Keratinocyte (primary cell): ENCODE measurements around the gene GALNS. TPM values are rescaled to one million over a fixed set of nuclear protein-coding genes. Genes with fewer than 3 reads are reported as not detected.

Source experiments
- DNase-seq: peaks from one replicate; pipeline ENCODE4 v3.0.0-alpha.2; 2011; ENCODE audit warnings: low read depth, missing footprints, low spot score
- FAIRE-seq: peaks from 2 replicates; lab custom pipeline; 2011; peaks lifted over from hg19 to GRCh38; lab: Jason Lieb, UNC
- H2AFZ ChIP-seq: 2 replicates; pipeline ENCODE4 v1.6.0; 2012; ENCODE audit warnings: low read length, control low read depth, inconsistent platforms; ENCODE audit not compliant: control insufficient read depth
- H3K27ac ChIP-seq: 2 replicates; pipeline ENCODE4 v1.5.1; 2011; ENCODE audit warnings: low read length; ENCODE audit not compliant: control insufficient read depth, insufficient read depth
- H3K27me3 ChIP-seq: 3 replicates; pipeline ENCODE4 v1.6.0; 2011; ENCODE audit warnings: low read length; ENCODE audit not compliant: control insufficient read depth, insufficient read depth; ENCODE audit errors: extremely low read depth
- H3K36me3 ChIP-seq, 2 experiments: 2 replicates in 1 of 2; 3 replicates in 1 of 2; pipeline ENCODE4 v1.5.1; 2011; ENCODE audit warnings: low read length in 2 of 2, mild to moderate bottlenecking in 1 of 2; ENCODE audit not compliant: control insufficient read depth in 2 of 2, insufficient read depth in 2 of 2; ENCODE audit errors: extremely low read depth in 1 of 2
- H3K4me1 ChIP-seq: 3 replicates; pipeline ENCODE4 v1.5.1; 2011; ENCODE audit warnings: low read length; ENCODE audit not compliant: control insufficient read depth, insufficient read depth; ENCODE audit errors: extremely low read depth
- H3K4me2 ChIP-seq: 3 replicates; pipeline ENCODE4 v1.6.0; 2011; ENCODE audit warnings: low read depth, low read length; ENCODE audit not compliant: control insufficient read depth, insufficient read depth; ENCODE audit errors: extremely low read depth
- H3K4me3 ChIP-seq, 3 experiments: fragments of 200-600 bp in 1 of 3; sonication (generic) in 1 of 3; 2 replicates in 2 of 3; 3 replicates in 1 of 3; pipeline ENCODE4 v1.5.1; 2011 to 2016; ENCODE audit warnings: low read length in 3 of 3, mild to moderate bottlenecking in 3 of 3, control low read depth in 2 of 3, inconsistent platforms in 1 of 3, low read depth in 1 of 3, mixed read lengths in 1 of 3, mixed run types in 1 of 3, moderate library complexity in 1 of 3; ENCODE audit not compliant: control insufficient read depth in 2 of 3, insufficient read depth in 2 of 3; ENCODE audit errors: extremely low read depth in 1 of 3
- H3K79me2 ChIP-seq: 2 replicates; pipeline ENCODE4 v1.6.0; 2012; ENCODE audit warnings: low read length; ENCODE audit not compliant: control insufficient read depth, insufficient read depth
- H3K9ac ChIP-seq: 3 replicates; pipeline ENCODE4 v1.6.0; 2011; ENCODE audit warnings: low read length; ENCODE audit not compliant: control insufficient read depth, insufficient read depth; ENCODE audit errors: extremely low read depth
- H3K9me1 ChIP-seq: 3 replicates; pipeline ENCODE4 v1.6.0; 2011; ENCODE audit warnings: low read length; ENCODE audit not compliant: control insufficient read depth, insufficient read depth; ENCODE audit errors: extremely low read depth
- H3K9me3 ChIP-seq: 2 replicates; pipeline ENCODE4 v1.5.1; 2012; ENCODE audit warnings: low read depth, low read length; ENCODE audit not compliant: control insufficient read depth
- H4K20me1 ChIP-seq: 3 replicates; pipeline ENCODE4 v1.6.0; 2011; ENCODE audit warnings: low read length; ENCODE audit not compliant: control insufficient read depth, insufficient read depth; ENCODE audit errors: extremely low read depth
- EZH2 ChIP-seq: IDR thresholded peaks from one replicate; pipeline ENCODE4 v1.6.1; 2012; ENCODE audit warnings: inconsistent platforms, mild to moderate bottlenecking, low read length, moderate library complexity
- dilution Hi-C: fragments of 300-500 bp; cut with MboI; formaldehyde crosslinking; loops from one replicate; pipeline ENCODE4 v1.7.0; 2020; ENCODE audit warnings: low sequenced_read_pairs; ENCODE audit not compliant: extremely low pct_ligation_motif_present
- polyA plus RNA-seq, 5 experiments: library from polyadenylated mRNA; depleted of rRNA in 3 of 5; stranded (reverse) in 3 of 5; stranded (forward) in 1 of 5; unstranded in 1 of 5; fragments of >200 nt; gene quantifications; 1 replicate in 1 of 5; 2 replicates in 3 of 5; 3 replicates in 1 of 5; pipeline versions ENCODE4 v1.2.1 to v1.2.3, GENCODE V29; 2011 to 2012; ENCODE audit warnings: missing spikeins in 2 of 5, low read depth in 1 of 5, low replicate concordance in 1 of 5
- TF ChIP-seq, protein P1 (sequence below), 3 experiments: IDR thresholded peaks in 1 of 3; conservative IDR thresholded peaks in 1 of 3; optimal IDR thresholded peaks in 1 of 3; 2 replicates in 2 of 3; 3 replicates in 1 of 3; pipeline versions ENCODE3 to v1.5.1; 2011; ENCODE audit warnings: low read length in 3 of 3, mild to moderate bottlenecking in 3 of 3, moderate library complexity in 2 of 3, control low read depth in 1 of 3, inconsistent platforms in 1 of 3; ENCODE audit not compliant: insufficient read depth in 2 of 3; ENCODE audit errors: extremely low read depth in 1 of 3

Gene GALNS
- polyA plus RNA-seq, 1 donor (not counting 4 experiments of a cell fraction or from before 2014, with no cell fraction given): 8.3 TPM

DNA sequence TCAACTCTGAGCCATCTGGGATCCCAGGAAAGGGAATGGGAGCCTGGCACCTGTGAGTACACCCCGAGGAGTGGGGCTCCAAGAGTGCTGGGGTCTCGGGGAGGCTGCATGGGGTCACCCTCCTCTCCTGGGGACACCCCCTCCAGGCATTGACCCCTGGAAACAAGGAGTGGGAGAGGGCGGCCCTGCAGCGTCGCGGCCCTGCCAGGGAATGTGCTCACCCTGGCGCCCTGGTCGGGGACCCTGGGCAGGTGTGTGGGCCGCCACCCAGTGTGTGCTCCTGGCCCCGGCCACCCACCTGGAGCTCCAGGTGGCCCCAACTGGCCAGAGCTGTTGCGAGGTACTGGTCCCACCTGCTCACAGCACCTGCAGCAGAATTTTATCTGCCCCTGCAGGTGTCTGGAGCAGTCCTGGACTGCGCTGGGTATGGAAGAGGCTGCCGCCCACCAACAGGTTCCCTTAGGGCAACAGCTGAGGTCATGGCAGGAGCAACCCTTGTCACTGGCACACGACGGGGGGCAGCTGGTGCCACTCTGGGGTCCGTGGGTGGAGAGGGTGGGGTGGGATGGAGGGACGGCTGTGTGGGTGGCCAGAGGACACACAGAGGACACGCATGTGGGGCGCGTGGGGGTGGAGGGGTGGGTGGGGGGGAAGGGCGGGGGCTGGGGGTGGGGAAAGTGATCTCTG is 15.1 kb upstream of the GALNS start:
- H3K4me3 ChIP-seq: no peak overlapping the region
- no peak overlapping the region for H3K27ac ChIP-seq
- dilution Hi-C loops: no loop called here
- no peaks in the 10 kb centered on the region for H3K4me1 ChIP-seq
- no peaks in the 10 kb centered on the region for H3K79me2 ChIP-seq
- FAIRE-seq (no peak), DNase-seq (no peak)
- no peaks in the 10 kb centered on the region for H4K20me1 ChIP-seq
- no peaks in the 10 kb centered on the region for H3K9me1 ChIP-seq
- no peak for TF ChIP-seq EZH2
- TF ChIP-seq, protein P1, sequence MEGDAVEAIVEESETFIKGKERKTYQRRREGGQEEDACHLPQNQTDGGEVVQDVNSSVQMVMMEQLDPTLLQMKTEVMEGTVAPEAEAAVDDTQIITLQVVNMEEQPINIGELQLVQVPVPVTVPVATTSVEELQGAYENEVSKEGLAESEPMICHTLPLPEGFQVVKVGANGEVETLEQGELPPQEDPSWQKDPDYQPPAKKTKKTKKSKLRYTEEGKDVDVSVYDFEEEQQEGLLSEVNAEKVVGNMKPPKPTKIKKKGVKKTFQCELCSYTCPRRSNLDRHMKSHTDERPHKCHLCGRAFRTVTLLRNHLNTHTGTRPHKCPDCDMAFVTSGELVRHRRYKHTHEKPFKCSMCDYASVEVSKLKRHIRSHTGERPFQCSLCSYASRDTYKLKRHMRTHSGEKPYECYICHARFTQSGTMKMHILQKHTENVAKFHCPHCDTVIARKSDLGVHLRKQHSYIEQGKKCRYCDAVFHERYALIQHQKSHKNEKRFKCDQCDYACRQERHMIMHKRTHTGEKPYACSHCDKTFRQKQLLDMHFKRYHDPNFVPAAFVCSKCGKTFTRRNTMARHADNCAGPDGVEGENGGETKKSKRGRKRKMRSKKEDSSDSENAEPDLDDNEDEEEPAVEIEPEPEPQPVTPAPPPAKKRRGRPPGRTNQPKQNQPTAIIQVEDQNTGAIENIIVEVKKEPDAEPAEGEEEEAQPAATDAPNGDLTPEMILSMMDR (optimal IDR thresholded peaks at IDR 0.05 in 1 of 3, IDR thresholded peaks at IDR 0.05 in 1 of 3, conservative IDR thresholded peaks at IDR 0.05 in 1 of 3; ENCODE audit: extremely low read depth in 1 of 3, insufficient read depth in 2 of 3, low read length in 3 of 3): no peak
- H3K36me3 ChIP-seq: no peaks in the 10 kb centered on the region
- no peaks in the 10 kb centered on the region for H3K9me3 ChIP-seq
- H3K9ac ChIP-seq: no peak overlapping the region
- no peak overlapping the region for H2AFZ ChIP-seq
- no peak overlapping the region for H3K4me2 ChIP-seq
- peaks cover 43% of the 10 kb centered on the region for H3K27me3 ChIP-seq

DNA sequence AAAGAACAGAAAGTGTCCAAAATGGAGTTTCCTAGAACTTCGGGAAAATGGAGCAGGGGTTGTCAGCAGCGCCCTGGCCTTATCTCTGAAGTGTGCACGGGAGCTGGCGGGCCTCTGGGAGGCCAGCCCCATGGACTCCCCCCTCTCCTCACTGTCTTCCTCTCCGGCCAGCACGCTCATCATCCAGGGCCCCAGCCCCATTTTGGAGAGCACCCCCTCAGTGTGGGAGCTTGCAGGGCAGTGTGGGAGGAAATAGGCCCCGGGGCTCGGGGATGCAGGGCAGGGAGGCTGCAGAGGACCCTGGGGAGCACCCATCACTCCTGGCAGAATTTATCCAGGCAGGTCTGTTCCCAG is 14.6 kb upstream of the GALNS start:
- Histone ChIP-seq H3K27ac (no peak overlapping the region), H3K36me3 (no peaks in the 10 kb centered on the region), H3K79me2 (no peaks in the 10 kb centered on the region), H3K9me1 (no peaks in the 10 kb centered on the region), H3K27me3 (peaks cover 43% of the 10 kb centered on the region), H3K9ac (no peak overlapping the region), H2AFZ (no peak overlapping the region), H4K20me1 (no peaks in the 10 kb centered on the region), H3K4me2 (no peak overlapping the region), H3K4me1 (no peaks in the 10 kb centered on the region), H3K4me3 (no peak overlapping the region), H3K9me3 (no peaks in the 10 kb centered on the region)
- TF ChIP-seq EZH2: no peak
- TF ChIP-seq, protein P1 (optimal IDR thresholded peaks at IDR 0.05 in 1 of 3, IDR thresholded peaks at IDR 0.05 in 1 of 3, conservative IDR thresholded peaks at IDR 0.05 in 1 of 3; ENCODE audit: extremely low read depth in 1 of 3, insufficient read depth in 2 of 3, low read length in 3 of 3): no peak
- dilution Hi-C loops: no loop called here
- FAIRE-seq (no peak), DNase-seq (no peak)
